Fibroblast of mammary gland (primary cell): ENCODE data around the gene IVNS1ABP.

ENCODE experiments used
- DNase-seq: peaks from one replicate; pipeline ENCODE4 v3.0.0-alpha.2; 2010; ENCODE audit warnings: low read depth
- H3K4me3 ChIP-seq: 2 replicates; pipeline ENCODE4 v1.5.1; 2011; ENCODE audit warnings: low read depth, mild to moderate bottlenecking, low read length, moderate library complexity; ENCODE audit not compliant: control insufficient read depth
- TF ChIP-seq, protein P1 (sequence below): conservative IDR thresholded peaks from 2 replicates; pipeline ENCODE4 v1.5.1; 2011; ENCODE audit warnings: low read depth, low read length, inconsistent platforms; ENCODE audit not compliant: control insufficient read depth, insufficient read depth

IVNS1ABP gene

DNA sequence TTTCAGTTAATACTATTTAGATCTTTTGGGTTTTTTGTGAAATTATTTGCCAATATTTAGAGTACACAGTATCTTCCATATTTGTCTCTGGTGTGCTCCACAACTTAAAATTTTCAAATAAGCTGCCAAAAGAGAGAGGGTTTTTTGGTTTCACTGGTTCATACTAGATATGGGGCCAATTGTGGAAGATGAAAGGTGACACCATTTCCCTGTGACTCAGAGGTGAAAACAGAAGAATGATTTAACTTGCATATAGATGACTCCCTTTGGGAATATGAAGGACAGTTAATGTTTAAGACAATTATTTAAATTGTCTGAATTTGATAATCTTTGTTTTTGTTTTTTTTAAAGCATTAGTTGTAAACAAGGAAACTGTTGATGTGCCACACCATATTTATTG is 37.5 kb downstream of the IVNS1ABP start:
- peak; percentile 62 for DNase-seq
- TF ChIP-seq, protein P1, sequence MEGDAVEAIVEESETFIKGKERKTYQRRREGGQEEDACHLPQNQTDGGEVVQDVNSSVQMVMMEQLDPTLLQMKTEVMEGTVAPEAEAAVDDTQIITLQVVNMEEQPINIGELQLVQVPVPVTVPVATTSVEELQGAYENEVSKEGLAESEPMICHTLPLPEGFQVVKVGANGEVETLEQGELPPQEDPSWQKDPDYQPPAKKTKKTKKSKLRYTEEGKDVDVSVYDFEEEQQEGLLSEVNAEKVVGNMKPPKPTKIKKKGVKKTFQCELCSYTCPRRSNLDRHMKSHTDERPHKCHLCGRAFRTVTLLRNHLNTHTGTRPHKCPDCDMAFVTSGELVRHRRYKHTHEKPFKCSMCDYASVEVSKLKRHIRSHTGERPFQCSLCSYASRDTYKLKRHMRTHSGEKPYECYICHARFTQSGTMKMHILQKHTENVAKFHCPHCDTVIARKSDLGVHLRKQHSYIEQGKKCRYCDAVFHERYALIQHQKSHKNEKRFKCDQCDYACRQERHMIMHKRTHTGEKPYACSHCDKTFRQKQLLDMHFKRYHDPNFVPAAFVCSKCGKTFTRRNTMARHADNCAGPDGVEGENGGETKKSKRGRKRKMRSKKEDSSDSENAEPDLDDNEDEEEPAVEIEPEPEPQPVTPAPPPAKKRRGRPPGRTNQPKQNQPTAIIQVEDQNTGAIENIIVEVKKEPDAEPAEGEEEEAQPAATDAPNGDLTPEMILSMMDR, result no peak

DNA sequence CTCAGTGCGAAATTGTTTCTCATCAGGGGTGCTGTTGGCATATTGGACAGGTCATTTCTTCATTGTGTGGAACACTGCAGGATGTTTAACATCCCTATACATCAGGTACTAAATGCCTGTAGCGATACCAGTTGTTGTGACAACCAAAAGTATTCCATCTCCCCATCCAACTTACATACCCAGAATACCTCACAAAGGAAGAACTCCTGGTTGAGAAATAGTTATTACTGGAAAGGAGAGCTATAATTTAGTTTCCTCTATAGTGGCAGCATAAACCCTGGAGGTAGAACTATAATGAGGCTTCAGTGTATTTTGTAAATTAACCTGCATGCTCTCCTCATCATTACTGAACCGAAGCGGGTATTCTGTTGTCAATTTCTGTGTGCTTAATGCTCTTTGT is 45.1 kb downstream of the IVNS1ABP start:
- no peak for DNase-seq
- TF ChIP-seq, protein P1, result no peak
- H3K4me3 ChIP-seq, result no peak overlapping the region

More for the DNA sequence above, 37.5 kb downstream of the IVNS1ABP start:
- H3K4me3 ChIP-seq, result no peak overlapping the region

DNA sequence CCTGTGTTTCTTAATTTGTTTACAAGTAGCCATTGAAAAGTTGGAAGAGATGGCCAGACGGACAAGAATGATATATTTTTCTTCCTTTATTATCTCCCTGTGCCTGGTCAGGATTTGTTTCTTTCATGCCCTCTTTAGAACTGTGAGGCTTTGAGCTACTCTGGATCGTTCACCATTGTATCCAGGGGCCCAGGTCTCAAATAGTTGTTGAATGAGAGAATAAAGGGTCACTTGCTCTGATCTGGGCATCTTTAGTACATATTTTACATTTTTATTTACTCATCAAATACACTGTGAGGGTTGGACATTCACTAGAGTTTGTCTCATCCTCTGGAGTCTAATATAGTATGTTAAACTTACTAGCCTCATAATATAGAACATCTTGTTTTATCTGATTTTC is 48.7 kb downstream of the IVNS1ABP start:
- TF ChIP-seq, protein P1, result no peak
- no peak for DNase-seq
- H3K4me3 ChIP-seq, result no peak overlapping the region

DNA sequence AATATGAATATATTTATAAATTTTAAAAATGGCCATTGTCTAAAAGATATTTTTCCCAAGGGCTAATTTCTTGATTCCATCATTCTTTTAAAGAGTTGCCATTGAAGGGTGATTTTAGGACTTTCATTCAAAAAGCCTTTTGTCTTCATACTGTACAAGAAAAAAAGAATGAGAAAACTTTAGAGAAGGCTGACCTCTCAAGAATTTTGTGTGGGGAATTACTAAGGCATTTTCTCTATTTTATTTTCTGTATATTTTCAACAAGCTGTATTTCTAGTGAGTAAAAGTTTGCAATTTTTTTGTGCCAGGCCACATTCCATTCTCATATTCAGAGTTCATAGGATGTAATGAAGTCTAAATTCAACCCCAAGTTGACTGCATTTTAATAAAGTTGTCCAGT is 49.3 kb downstream of the IVNS1ABP start:
- no peak for DNase-seq
- no peak overlapping the region for H3K4me3 ChIP-seq
- TF ChIP-seq, protein P1, result no peak

DNA sequence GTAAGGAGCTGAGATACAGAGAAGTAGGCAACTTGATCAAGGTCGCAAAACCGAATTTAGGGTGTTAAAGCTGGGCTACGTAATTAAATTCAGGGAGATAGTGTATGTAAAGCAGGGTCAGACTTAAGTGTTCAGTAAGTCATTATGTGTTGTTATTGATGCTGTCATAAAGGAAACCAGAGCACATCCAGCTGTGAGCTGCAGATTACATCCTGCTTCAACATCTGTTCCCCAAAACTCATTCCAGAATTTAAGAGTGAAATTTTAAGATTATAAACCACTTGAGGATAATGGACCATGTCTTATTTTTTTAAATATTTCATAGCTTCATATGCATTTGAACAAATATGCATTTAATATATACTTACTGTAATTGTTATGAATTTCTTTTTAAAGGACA is 49.7 kb downstream of the IVNS1ABP start:
- H3K4me3 ChIP-seq, result no peak overlapping the region
- TF ChIP-seq, protein P1, result no peak
- no peak for DNase-seq

DNA sequence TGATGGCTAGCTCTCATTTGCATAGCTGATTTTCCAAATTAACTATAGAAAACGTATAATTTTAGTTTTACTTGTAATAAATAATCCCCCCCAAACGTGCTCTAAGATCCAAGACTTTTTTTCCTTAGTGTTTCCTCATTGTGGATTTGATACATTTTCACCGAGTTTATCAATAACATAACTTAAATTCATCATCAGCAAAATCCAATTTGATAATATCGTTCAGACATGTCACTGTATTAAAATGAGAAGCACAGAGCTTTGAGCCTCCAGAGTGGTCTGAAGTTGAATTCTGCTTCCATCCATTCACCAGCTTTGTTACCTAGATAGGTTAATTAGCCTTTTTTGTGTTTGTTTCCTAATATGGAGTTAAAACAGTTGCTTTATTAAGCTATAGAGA is 51.7 kb downstream of the IVNS1ABP start:
- no peak for DNase-seq
- no peak overlapping the region for H3K4me3 ChIP-seq
- TF ChIP-seq, protein P1, result no peak

DNA sequence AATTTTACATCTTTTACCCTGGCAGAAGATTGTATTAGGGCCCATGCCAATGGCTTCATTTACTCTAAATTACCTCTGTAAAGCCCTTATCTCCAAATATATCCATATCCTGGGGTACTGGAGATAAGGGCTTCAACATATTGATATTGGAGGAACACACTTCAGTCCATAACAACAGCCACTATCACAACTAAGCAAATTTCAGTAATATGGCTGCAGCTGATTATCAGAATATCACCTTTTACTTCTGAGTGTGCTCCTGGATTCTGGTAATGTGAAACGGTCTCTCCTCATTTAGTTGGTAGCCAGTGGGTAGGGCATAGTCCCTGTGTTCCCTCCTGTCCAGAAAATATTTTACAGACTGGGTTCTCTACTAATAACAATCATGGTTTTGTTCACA is 53.3 kb downstream of the IVNS1ABP start:
- TF ChIP-seq, protein P1, result no peak
- DNase-seq, result no peak
- H3K4me3 ChIP-seq, result no peak overlapping the region
